GM12891 (cell line): ENCODE data around the gene SCT.

Experiments
- POLR2A ChIP-seq: IDR thresholded peaks from 2 replicates; pipeline ENCODE4 v1.6.1; 2011; ENCODE audit warnings: low read depth, low read length, control low read depth
- POLR2AphosphoS5 ChIP-seq: IDR thresholded peaks from 2 replicates; pipeline ENCODE4 v1.6.1; 2011; ENCODE audit warnings: low read depth, low read length, control low read depth

- TF ChIP-seq POLR2A (no peak), POLR2AphosphoS5 (no peak)
Measured at GRCh38 chr11:589798-590197, 37.2 kb downstream of the SCT start.
